Kidney capillary endothelial cell (primary cell): ENCODE data around the gene CSMD2.

Experiments used
- DNase-seq: peaks from one replicate; pipeline ENCODE4 v3.0.0-alpha.2; 2018; ENCODE audit warnings: low spot score

The CSMD2 gene

DNA sequence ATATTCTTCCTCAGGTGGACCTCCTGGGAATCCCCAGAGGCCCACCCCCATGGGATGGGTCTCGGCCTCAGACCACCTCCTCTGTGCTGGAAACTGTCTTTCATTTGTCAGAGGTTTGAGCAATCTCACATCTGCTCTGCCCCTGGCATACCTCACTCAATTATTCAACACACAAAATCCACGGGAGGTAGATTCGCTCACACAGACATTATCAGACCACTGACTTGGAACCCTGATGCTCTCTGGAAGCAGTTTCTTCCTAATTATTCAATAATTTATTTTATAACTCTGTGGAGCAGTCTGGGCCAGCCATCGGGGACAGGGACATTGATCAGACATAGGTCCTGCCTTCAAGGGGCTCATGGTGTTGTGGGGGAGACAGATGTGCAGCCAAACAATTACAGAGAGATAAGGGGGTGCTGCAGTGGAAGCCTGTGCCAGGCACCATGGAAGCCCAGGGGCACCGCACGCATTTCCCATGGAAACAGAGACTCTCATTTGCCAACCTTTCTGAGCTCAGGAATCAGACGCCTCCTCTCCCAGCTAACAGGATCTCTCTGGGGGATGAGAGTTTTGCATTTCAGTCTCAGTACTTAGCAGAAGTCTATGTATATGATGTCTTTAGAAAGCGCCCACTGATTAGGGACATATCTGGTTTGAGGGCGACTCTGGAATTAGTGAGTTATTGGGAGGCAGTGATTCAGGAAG is 204.7 kb downstream of the CSMD2 start:
- DNase-seq, result no peak

DNA sequence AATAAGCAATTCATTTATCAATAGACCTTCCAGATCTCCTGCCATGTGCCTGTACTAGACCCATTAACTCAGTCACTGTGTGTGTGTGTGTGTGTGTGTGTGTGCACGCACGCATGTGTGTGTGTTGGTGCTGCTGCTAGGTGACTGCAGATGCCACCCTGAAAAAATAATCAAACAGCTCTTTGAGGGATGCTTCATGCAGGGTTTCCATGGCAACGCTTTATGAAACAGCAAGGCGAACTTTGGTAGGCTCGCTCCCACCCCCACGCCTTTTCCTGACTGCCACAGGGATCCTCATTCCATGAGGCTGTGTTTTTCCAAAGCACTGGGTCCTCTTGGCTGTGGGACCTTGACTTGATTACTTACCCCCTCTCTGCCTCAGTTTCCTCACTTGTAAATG is 207.2 kb downstream of the CSMD2 start:
- no peak for DNase-seq

DNA sequence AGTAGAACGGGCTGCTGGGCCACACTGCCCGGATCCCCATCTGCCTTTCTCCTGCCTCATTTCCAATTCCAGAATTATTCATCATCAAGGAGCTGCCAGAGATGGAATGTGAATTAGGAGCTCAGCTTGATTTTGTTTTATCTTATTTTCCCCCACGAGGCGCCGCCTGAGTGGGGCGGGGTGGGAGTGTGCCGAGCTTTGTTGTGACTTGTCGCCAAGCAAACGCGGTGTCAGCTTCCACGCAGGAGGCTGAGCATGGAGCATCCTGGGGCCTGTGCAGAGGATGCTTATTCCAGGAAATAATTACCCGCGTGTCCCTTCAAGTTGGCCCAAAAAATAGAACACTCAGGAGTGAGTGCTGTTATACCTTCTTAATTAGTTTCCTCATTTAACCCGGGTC is 209.9 kb downstream of the CSMD2 start:
- no peak for DNase-seq

DNA sequence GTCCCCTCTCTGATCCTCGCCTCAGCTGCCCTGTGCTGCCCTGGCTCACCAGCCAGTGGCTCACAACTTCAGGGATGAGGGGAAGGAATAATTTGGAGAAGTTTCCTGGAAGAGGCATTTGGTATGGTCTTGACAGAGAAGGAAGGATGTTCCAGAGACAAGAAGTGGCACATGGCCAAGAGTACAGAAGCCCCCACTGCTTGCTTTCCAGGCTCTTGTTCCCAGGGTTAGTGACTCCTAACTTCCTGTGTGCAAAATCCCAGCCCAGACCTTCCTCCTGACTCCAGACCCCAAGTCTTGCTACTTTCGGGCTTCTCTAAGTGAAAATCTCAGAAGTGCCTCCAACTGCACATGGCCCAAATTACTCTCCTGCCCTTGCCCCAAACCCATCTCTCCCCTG is 215.5 kb downstream of the CSMD2 start:
- no peak for DNase-seq

DNA sequence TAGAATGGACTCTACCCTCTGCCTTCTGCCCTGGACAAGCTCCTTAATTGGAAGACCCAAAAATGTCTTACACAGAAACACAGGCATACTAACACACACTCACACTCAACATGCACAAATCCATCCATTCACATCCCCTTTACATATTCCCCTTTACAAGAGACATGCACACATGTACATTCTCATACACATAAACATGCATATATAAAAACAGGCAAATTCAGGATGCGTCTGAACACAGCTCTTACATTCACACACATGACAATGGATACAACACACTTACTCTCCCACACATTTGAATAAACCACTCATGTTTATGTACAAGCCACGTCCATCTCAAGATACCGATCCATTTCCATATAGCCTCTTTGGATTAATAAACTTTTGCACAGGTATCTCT is 216.7 kb downstream of the CSMD2 start:
- DNase-seq, result no peak

GRCh38 chr1:33946836-33947235 is 218.2 kb downstream of the CSMD2 start:
- DNase-seq, result no peak

DNA sequence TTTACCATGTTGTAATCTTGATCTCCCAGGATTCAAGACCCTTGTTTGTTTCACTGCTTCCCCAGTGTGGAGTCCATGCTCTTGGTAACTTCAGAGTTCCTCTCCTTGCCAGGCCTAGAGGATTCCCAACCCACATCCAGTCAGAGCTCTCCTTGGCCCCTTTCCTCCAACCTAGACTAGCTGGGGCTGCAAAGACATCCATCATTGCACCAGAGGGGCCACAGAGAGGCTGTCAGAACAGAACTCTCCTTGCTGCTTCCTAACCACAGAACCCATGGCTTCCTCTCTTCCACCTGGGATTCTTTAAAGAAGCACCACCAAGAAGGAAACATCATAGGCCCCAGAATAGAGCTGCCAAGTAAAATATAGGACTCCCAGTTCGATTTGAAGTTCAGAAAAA is 220.2 kb downstream of the CSMD2 start:
- DNase-seq, result no peak

DNA sequence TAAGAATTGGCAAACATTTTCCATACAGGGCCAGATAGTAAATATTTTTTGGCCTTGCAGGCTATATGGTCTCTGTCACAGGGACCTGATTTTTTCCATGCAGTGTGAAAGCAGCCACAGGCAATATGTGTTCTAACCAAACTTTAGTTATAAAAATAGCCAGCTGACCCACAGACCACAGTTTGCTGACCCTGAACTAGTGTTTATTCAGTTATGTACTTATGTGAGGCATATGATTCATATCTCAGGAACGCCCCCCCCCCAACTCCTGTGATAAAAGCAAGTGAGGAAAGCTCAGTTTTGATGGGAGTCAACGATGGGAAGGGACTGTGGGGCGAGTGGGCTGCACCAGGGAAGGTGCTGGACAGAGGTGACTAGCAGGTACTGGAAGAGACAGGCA is 221.1 kb downstream of the CSMD2 start:
- no peak for DNase-seq

GRCh38 chr1:33932871-33933270 is 232.2 kb downstream of the CSMD2 start:
- no peak for DNase-seq

- DNase-seq, result no peak
These were observed 233.9 kb downstream of the CSMD2 start for GRCh38 chr1:33931111-33931475.

DNA sequence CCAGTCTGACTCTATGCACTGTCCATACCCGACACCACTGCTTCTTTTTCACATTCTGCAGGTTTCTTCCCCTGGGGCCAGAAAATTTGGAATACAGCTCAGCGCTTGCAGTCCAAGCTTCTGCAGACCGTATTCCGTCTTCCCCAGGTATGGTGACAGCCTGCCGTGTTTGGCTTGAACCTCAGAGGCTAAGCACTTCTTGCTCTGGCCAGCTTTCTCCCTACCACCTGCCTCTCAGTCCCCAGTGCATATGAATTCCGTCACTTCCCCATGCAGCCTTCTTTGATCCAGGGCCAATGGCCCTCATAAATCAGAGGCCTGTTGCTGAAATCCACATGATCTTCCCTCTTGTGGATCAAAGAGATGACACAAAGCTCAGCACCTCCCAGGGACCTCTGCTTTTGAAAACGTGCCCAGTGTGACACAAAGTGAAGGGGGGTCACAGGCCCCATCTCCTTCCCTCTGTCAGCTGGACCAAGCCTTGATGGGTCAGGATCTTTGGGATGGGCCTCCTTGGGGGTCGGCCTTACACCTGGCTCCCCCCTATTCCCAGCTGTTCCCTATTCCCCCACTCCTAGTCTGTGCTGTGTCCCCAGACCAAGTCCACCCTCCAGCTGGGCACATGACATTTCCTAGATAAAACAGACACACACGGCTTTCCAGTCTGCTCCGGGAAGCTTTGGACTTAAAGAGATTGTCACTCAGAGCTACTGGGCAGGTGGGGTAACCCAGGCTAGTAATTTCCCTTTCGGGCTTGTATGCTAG is 234.5 kb downstream of the CSMD2 start:
- no peak for DNase-seq

- no peak for DNase-seq
These were observed 236.8 kb downstream of the CSMD2 start for GRCh38 chr1:33928251-33928650.

GRCh38 chr1:33927721-33928120 is 237.3 kb downstream of the CSMD2 start:
- DNase-seq, result no peak

DNA sequence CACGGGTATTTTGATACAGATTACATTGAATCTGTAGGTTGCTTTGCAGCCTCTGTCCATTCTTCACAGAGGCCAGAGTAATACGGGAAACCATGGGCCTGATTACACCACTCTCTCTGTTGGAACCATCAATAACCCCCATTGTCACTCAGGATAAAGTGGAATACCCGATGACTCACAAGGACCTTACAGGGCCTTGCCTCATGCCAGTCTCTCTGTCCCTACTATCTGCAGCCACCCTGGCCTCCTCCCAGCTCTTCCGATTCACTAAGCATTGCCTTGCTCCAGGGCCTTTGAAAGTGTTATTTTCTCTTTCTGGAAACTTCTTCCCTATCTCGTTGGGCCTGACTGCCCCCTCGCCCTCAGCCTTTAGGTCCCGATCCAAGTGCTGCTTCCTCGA is 239.4 kb downstream of the CSMD2 start:
- DNase-seq, result no peak

DNA sequence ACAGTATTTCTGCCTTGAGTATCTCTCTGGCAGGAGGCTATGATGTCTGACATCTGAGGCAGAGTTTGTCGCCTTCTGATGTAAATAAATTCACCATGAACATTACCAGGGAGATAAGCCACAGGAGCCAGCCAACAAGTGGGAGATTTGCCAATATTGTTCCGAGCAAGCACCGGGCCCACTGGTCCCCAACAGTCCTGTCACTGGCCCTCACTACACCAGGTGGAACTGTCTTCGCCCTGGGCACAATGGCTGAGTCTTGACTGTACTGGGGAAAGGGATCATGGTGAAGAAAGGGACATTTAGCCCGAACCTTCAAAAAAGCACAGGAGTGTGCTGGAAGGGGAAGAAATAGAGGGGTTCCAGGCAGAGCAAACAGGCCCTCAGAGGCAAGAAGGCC is 243.7 kb downstream of the CSMD2 start:
- no peak for DNase-seq

GRCh38 chr1:33918368-33918767 is 246.7 kb downstream of the CSMD2 start:
- DNase-seq, result no peak

GRCh38 chr1:33916786-33917185 is 248.2 kb downstream of the CSMD2 start:
- no peak for DNase-seq

GRCh38 chr1:33914531-33914930 is 250.5 kb downstream of the CSMD2 start:
- DNase-seq, result no peak

DNA sequence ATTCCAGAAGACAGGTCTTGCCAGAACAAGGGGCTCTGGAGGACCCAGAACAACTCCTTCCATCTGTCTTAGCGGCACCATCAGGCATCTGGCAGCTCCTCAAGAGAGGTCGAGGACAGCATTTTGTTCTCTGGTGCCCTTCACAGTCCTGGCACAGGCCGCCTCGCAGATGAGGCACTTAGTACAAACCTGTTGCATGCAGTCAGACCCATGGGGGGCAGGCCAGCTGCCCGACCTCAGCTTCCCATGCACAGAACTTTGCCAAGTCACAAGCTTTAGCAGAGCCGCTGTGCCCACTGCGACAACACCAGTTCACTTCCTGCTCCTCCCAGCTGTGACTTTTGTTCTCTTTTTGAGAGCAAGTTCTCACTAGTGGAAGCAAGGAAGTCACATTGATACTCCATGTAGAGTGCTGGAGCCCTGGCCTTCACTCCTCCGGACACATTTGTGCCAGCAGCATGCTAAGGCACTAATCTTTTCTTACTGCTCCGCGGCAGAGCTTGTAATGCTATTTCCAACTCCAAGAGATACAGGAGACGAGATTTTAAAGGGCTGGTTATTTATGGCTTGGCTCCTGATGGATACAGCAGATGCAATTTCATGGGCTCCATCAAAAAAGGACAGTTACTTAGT is 256.6 kb downstream of the CSMD2 start:
- DNase-seq, result no peak

- DNase-seq, result no peak
These were observed 258.9 kb downstream of the CSMD2 start for GRCh38 chr1:33906156-33906555.

GRCh38 chr1:33905241-33905640 is 259.8 kb downstream of the CSMD2 start:
- DNase-seq, result no peak

DNA sequence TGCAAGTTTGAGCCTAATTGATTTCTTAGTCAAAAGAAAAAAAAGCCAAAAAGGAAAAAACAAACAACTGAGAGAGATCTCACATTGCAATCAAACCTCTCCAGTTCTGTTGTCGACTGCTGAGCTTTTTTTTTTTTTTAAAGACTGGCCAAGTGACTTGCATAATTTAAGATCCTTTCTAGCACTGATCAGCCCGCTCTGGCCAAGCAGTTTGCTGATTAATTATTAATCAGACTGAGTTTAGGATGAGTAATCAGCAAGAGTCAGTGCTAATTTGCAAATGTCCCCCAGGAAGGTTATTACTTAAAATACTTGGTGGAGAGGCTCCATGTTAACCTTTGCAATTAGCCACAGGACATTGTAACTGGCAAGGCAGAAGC is 261.8 kb downstream of the CSMD2 start:
- no peak for DNase-seq

- peak; percentile 57 for DNase-seq
These were observed 262.4 kb downstream of the CSMD2 start for GRCh38 chr1:33902486-33903209.
